ENCODE results near the gene BARHL1. TPM values are rescaled to one million over a fixed set of nuclear protein-coding genes. Genes with fewer than 3 reads are reported as not detected.
A peak's percentile ranks its signal among the peaks of the same experiment; 100 is the strongest.

BARHL1 gene
- total and polyA plus RNA-seq, 2 experiments from 2014 or later = not detected

GRCh38 chr9:132589148-132590036, 7.0 kb downstream of the BARHL1 start:
- H3K27ac Mint-ChIP-seq = no peak overlapping the region
- H3K9me2 ChIP-seq (ENCODE audit: insufficient read depth) = no peaks in the 10 kb centered on the region
- peaks cover 55% of the 10 kb centered on the region for H3K4me1 ChIP-seq (ENCODE audit: insufficient read depth)
- no peaks in the 10 kb centered on the region for H3K9me3 Mint-ChIP-seq
- peaks cover 53% of the 10 kb centered on the region for H3K4me1 Mint-ChIP-seq
- H3K27me3 ChIP-seq (ENCODE audit: insufficient read depth) = peaks cover 93% of the 10 kb centered on the region
- peak overlapping the region; percentile 80; the same call in 1 of the 2 replicates for H3K4me2 ChIP-seq
- H3K36me3 ChIP-seq (ENCODE audit: insufficient read depth) = no peaks in the 10 kb centered on the region
- peak overlapping the region; percentile 58; the same call in 1 of the 2 replicates for H3K4me3 ChIP-seq
- peak overlapping the region; percentile 55 for H3K4me3 Mint-ChIP-seq
- ATAC-seq = peak; percentile 5
- no peak overlapping the region for H2AFZ ChIP-seq
- no peak overlapping the region for H3K27ac ChIP-seq (ENCODE audit: low read depth)
- H4K20me1 ChIP-seq (replicated peaks; ENCODE audit: insufficient read depth) = peaks cover 9% of the 10 kb centered on the region
- peak; percentile 59 for DNase-seq (ENCODE audit: low spot score)
- 0 out of 2 replicates have a peak, but pooled peaks cover 16% of the 10 kb centered on the region for H3F3A ChIP-seq (replicated peaks; ENCODE audit: low read depth)
- H3K36me3 Mint-ChIP-seq (ENCODE audit: low read depth) = peaks cover 8% of the 10 kb centered on the region
- H3K27me3 Mint-ChIP-seq (ENCODE audit: insufficient read depth, low read depth, poor library complexity) = peaks cover 83% of the 10 kb centered on the region
- no peaks in the 10 kb centered on the region for H3K79me2 ChIP-seq (replicated peaks; ENCODE audit: insufficient read depth)
- TF ChIP-seq ETS1 (IDR thresholded peaks at IDR 0.05) (no peak), NANOG (IDR thresholded peaks at IDR 0.05; ENCODE audit: borderline replicate concordance) (no peak), STAT1 (IDR thresholded peaks at IDR 0.05; ENCODE audit: unreplicated experiment) (no peak), ZNF331 (CRISPR knock-in tag; IDR thresholded peaks at IDR 0.05; ENCODE audit: low read depth) (no peak), JUNB (IDR thresholded peaks at IDR 0.05; ENCODE audit: unreplicated experiment) (no peak), REST (IDR thresholded peaks at IDR 0.05; ENCODE audit: unreplicated experiment) (no peak), EZH2phosphoT487 (IDR thresholded peaks at IDR 0.05; ENCODE audit: unreplicated experiment) (peak; percentile 43), ZNF462 (CRISPR knock-in tag; IDR thresholded peaks at IDR 0.05) (no peak), EZH2 (IDR thresholded peaks at IDR 0.05; ENCODE audit: low read depth, unreplicated experiment) (peak; percentile 88), POLR2AphosphoS5 (IDR thresholded peaks at IDR 0.05; ENCODE audit: low read depth) (no peak), ZNF114 (CRISPR knock-in tag; IDR thresholded peaks at IDR 0.05) (no peak), CREB1 (CRISPR knock-in tag; IDR thresholded peaks at IDR 0.05; ENCODE audit: low read depth) (no peak), CTCF (conservative IDR thresholded peaks at IDR 0.05; ENCODE audit: low read depth in 2 of 2) (no peak)
